Progenitor cell of endocrine pancreas (in vitro differentiated cells): Measurements from ENCODE around the gene RIMKLA. TPM values are rescaled to one million over a fixed set of nuclear protein-coding genes. Genes with fewer than 3 reads are reported as not detected.

Experiments
- DNase-seq: peaks from one replicate; pipeline ENCODE4 v3.0.0; 2021; ENCODE audit warnings: low spot score; ENCODE audit not compliant: unreplicated experiment
- H3K27ac Mint-ChIP-seq: 2 replicates; pipeline ENCODE4 v1.8.0; 2021; ENCODE audit warnings: mild to moderate bottlenecking, moderate library complexity, mixed read lengths
- H3K27me3 Mint-ChIP-seq: 2 replicates; pipeline ENCODE4 v1.8.0; 2021; ENCODE audit warnings: mixed read lengths
- H3K36me3 Mint-ChIP-seq: 2 replicates; pipeline ENCODE4 v1.8.0; 2022; ENCODE audit warnings: mixed read lengths; ENCODE audit not compliant: insufficient read depth
- H3K4me1 Mint-ChIP-seq: 2 replicates; pipeline ENCODE4 v1.8.0; 2021; ENCODE audit warnings: low read depth, mixed read lengths
- H3K4me3 Mint-ChIP-seq: 2 replicates; pipeline ENCODE4 v1.8.0; 2021; ENCODE audit warnings: low read depth, mild to moderate bottlenecking, moderate library complexity, mixed read lengths
- H3K9me3 Mint-ChIP-seq: 2 replicates; pipeline ENCODE4 v1.8.0; 2021; ENCODE audit warnings: low read depth, mixed read lengths
- CTCF ChIP-seq: fragments of 200-600 bp; sonication (generic); IDR thresholded peaks from one replicate; pipeline ENCODE4 v1.5.0; 2021; ENCODE audit warnings: antibody characterized with exemption, mild to moderate bottlenecking; ENCODE audit not compliant: unreplicated experiment
- long read RNA-seq: library from polyadenylated mRNA; unstranded; transcript quantifications from one replicate; pipeline ENCODE4 v2.0.0, GENCODE V29; 2020
- total RNA-seq: library from RNA; stranded (reverse); gene quantifications from 2 replicates; pipeline ENCODE4 v1.2.1, GENCODE V29; 2021

Gene RIMKLA
- 3.5 and 3.9 TPM in 2 replicates for total RNA-seq
- long read RNA-seq, full-length matches to known transcripts = 3 of 8 reads
- long read RNA-seq, partial matches to known transcripts = 0 of 8 reads
- long read RNA-seq, other reads (novel, unspliced or antisense) = 5 of 8 reads

DNA sequence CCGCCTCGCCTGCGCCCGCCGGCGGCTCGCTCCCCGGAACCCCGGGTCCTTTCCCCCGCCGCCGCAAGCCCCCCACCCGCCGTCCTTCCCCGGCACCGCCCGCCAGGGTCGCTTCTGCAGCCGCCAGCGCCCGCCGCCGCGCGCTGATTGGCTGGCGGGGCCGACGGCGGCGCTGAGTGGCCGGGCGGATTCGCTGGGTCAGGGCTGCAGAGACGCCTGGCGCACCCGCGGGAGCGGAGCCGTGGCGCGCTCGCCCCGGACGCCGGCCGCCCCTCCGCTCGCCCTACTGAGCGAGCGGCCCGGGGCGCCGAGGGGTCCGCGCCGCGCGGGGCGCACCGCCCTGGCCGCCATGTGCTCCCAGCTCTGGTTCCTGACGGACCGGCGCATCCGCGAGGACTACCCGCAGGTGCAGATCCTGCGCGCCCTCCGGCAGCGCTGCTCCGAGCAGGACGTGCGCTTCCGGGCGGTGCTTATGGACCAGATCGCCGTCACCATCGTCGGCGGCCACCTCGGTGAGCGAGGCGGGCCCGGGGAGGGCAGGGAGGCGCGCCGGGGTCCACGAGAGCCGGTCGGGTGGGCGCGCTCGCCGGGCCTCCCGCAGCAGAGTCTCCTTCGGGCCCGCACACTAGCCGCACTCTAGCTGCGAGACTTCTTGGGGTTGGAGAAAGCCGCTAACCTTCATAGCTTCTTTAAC, at the start of gene RIMKLA:
TSS of gene RIMKLA (plus strand) at position 207 of the 694 bp plus-strand sequence. CDS start at position 350, 143 bp downstream.
- H3K27me3 Mint-ChIP-seq = peaks cover 54% of the 10 kb centered on the region
- H3K4me1 Mint-ChIP-seq = no peaks in the 10 kb centered on the region
- no peaks in the 10 kb centered on the region for H3K9me3 Mint-ChIP-seq
- no peak within 1 kb of the TSS for H3K27ac Mint-ChIP-seq
- peak; percentile 52 for DNase-seq
- no peaks in the 10 kb centered on the region for H3K36me3 Mint-ChIP-seq
- no peak for TF ChIP-seq CTCF
- H3K4me3 Mint-ChIP-seq = peak within 1 kb of the TSS; percentile 75

GRCh38 chr1:42332877-42333276, 47.7 kb upstream of the RIMKLA start:
- no peaks in the 10 kb centered on the region for H3K36me3 Mint-ChIP-seq
- no peaks in the 10 kb centered on the region for H3K27me3 Mint-ChIP-seq
- no peak overlapping the region for H3K27ac Mint-ChIP-seq
- no peak for DNase-seq
- H3K9me3 Mint-ChIP-seq = no peaks in the 10 kb centered on the region
- H3K4me3 Mint-ChIP-seq = peak overlapping the region; percentile 84
- TF ChIP-seq CTCF = no peak
- peaks cover 33% of the 10 kb centered on the region for H3K4me1 Mint-ChIP-seq

- TF ChIP-seq CTCF = no peak
- no peaks in the 10 kb centered on the region for H3K36me3 Mint-ChIP-seq
- H3K9me3 Mint-ChIP-seq = no peaks in the 10 kb centered on the region
- peak overlapping the region; percentile 84 for H3K4me3 Mint-ChIP-seq
- no peak for DNase-seq
- H3K4me1 Mint-ChIP-seq = peaks cover 38% of the 10 kb centered on the region
- no peaks in the 10 kb centered on the region for H3K27me3 Mint-ChIP-seq
- H3K27ac Mint-ChIP-seq = peak overlapping the region; percentile 96
Measured at GRCh38 chr1:42333662-42334239, 46.8 kb upstream of the RIMKLA start.

DNA sequence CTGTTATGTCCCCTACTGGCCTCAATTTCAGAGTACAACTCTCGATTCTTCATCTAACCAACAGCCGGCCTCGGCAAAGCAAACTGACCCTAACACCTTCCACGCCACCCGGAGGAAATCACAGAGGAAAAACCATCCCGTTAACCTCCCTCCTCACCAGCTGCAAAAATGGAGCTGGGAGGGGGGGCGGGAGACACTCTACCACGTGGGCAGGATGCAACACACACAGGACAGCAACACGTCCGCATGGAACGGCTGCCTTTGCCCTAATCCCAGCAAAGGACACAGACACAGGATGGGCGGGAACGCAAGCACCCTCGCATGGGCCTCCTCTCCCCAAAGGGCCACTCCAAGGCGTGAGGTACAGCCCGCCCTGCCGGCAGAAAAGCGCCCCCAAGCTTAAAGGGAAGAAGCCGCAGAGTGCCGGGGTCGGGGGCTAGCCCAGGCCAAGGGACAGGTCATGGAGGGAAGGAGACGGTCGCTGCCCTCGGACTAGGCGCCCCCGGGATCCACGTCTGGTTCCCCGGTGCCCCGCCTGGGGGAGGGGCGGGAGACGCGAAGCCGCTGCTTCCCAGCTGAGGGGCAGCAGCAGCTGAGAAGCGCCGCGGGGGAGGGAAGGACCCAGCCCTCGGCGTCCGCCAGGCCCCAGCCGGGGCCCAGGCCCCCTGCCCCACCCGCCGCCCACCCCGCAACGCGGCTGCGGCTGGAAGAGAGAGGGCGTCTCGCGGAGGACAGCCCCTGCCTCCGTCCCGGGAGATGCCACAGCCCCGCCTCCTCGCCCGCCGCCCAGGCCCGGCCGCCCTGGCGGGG, 46.1 kb upstream of the RIMKLA start:
- Mint-ChIP-seq H3K36me3 (no peaks in the 10 kb centered on the region), H3K4me1 (peaks cover 44% of the 10 kb centered on the region), H3K27me3 (no peaks in the 10 kb centered on the region), H3K9me3 (no peaks in the 10 kb centered on the region), H3K27ac (peak overlapping the region; percentile 96), H3K4me3 (peak overlapping the region; percentile 84)
- no peak for TF ChIP-seq CTCF
- no peak for DNase-seq

GRCh38 chr1:42335050-42335808, 45.4 kb upstream of the RIMKLA start, which contains the start of gene FOXJ3:
Gene FOXJ3, minus strand, starts transcription at chr1:42335235. Its CDS starts 24,142 bp downstream, at chr1:42311093.
- TF ChIP-seq CTCF = no peak
- H3K27ac Mint-ChIP-seq = peak within 1 kb of the TSS; percentile 96
- peak; percentile 91 for DNase-seq
- H3K4me3 Mint-ChIP-seq = peak within 1 kb of the TSS; percentile 84
- no peaks in the 10 kb centered on the region for H3K9me3 Mint-ChIP-seq
- H3K27me3 Mint-ChIP-seq = no peaks in the 10 kb centered on the region
- H3K36me3 Mint-ChIP-seq = no peaks in the 10 kb centered on the region
- peaks cover 52% of the 10 kb centered on the region for H3K4me1 Mint-ChIP-seq
